Skeletal muscle cell (primary cell): ENCODE measurements around the gene TNK1.
A peak's percentile ranks its signal among the peaks of the same experiment; 100 is the strongest.
"Not testable (repeated sequence)": the region's sequence is repeated elsewhere in the genome, so short reads cannot be mapped to it uniquely, and the experiment has no call there.

ENCODE experiments used
- DNase-seq: peaks from one replicate; pipeline ENCODE4 v3.0.0-alpha.2; 2010; ENCODE audit warnings: low read depth
- H3K4me3 ChIP-seq: 2 replicates; pipeline ENCODE4 v1.5.1; 2011; ENCODE audit warnings: low read depth, mild to moderate bottlenecking, control low read depth, low read length, moderate library complexity

Gene TNK1

DNA sequence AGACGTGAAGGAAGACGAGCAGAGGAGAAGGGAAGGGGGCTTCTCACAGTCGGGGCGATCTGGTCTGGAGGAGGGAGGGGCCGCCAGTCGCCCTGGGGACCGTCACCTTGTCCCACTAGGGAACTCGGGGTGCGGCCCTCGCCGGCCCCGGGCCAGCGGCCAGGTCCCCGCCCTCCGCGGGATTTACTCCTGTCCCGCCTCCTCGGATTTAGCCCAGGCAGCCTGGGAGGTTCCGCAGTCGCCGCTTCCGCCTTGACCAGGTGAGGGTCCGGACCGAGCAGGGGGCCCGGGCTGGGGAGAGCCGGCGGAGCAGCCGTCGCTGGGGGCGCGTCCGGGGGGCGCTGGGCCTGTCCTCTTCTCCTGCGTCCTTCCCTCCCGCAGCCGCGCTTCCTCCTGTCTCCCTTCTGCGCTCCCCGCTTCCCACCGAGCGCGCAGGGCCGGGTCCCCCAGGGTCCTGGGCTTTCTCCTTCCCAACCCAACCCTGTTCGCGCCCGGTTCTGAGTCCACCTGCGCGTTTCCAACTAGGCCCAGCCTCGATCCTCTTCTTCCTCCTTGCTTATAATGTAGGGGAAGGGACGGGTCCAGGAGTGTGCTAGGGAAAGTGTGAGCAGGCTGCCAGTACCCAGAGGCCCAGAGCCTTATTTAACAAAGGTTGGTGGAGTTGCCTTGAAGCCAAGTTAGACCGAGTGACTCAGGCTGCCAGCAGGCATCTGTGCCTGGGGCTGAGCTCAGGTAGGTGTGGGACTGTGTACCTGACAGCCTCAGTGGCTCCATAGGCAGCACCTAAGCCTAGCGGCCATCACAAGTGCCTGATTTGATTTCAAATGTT lies at the start of gene TNK1:
Gene TNK1 (plus strand): TSS at position 235 of the 829 bp plus-strand sequence. CDS start 1,838 bp downstream, outside the sequence.
- H3K4me3 ChIP-seq = peak within 1 kb of the TSS; percentile 13
- no peak for DNase-seq

DNA sequence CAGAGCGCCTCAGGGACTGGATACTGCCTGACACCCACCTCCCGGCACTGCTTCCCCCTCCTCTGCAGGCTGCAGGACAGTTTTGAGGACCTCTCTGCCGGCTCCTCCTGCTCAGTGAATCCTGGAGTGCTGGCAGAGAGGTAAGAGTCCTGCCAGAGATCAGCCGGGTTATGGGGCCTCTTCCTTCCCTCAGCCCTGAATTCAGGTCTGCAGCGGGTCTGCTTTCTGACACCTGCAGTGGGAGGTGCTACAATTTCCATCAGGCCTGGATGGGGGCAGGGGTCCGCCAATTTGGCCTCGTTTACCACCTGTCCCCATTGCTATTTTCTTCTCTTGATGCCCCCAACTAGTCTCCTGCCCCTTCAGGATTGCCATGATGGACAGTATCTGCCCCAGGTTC lies 48.8 kb upstream of the TNK1 start:
- no peak overlapping the region for H3K4me3 ChIP-seq
- DNase-seq = no peak

DNA sequence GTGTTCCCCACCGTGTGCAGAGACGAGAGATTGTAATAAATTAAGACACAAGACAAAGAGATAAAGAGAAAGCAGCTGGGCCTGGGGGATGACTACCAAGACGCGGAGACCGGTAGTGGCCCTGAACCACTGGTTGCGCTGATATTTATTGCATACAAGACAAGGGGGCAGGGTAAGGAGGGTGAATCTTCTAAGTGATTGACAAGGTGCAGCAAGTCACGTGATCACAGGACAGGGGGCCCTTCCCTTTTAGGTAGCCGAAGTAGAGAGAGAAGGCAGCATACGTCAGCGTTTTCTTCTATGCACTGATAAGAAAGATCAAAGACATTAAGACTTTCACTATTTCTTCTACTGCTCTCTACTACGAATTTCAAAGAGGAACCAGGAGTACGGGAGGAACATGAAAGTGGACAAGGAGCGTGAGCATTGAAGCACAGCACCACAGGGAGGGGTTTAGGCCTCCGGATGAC lies 48.3 kb upstream of the TNK1 start:
- not testable (repeated sequence) for DNase-seq, H3K4me3 ChIP-seq

DNA sequence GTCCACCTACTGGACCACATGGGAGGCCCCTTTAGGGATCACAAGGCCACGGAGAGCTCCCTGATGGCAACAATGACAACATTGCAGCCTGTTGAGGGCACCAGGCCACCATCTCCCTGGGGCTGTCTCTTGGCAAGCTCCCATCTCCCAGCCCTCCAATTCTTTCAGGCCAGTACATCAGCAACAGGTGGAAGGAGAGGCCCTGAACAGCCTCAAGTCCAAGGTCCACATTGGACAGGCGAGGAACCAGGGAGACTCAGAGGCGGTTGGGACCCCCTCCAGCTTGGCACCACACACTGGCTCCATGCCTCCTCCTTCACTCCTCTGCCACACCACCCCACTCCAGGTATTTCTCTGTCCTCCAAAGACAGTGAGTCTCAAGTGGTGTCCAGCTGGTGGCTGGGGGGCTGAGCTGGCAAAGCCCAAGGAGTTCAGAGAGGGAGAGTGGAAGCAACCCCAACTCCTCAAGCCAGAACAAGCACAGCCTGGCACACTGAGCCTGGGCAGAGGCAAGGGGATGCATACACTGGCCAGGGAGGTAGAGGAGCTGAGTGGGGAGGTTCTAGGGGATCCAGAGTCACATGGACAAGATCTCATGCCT lies 45.9 kb upstream of the TNK1 start:
- no peak for DNase-seq
- no peak overlapping the region for H3K4me3 ChIP-seq

GRCh38 chr17:7335765-7336164 lies 45.1 kb upstream of the TNK1 start:
- DNase-seq = not testable (repeated sequence)

DNA sequence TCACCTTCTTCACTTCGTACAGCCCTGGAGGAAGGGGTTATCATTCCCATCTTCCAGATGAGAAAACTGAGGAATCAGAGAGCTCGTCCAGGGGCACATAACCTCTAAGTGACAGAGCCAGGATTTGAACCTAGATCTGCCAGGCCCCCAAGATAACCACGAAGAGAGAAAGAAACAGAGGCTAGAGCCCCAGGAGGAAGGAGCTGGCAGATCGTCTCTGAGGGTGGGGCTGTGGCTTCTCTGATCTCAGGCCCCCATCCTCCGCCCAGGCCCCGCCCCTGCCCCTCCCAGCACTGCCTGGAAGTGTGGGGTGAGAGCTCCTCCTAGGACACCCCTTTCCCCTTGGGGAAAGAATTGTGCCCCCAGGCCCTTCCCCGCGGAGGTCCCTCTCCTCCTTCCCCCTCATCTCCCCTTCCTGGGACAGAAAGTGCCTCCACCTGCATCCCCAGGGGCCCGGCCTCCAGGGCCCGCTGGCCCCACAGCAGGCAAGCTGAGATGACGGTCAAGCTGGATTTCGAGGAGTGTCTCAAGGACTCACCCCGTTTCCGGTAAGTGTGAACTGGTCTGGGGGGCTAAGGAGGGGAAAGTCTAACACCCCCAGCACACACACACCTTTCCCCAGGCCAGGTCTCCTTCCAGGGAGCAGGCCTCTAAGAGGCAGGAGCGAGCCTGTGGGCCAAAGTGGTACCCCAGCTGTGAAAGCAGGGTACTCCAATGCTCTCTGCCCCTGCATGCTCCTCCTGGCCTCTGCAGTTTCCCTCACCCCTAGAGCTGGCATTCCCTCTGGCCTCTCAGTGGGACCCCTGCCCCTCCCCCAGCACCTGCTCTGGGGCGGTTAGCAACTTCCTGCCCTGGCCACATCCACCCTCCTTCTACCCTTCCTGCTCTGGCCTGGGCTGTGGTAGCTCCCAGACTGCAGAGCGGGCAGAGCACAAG lies 44.4 kb upstream of the TNK1 start, which contains the start of gene ACAP1:
Gene ACAP1 (plus strand): TSS at position 290 of the 936 bp plus-strand sequence. CDS start 206 bp downstream, at position 496.
- no peak for DNase-seq
- no peak within 1 kb of the TSS for H3K4me3 ChIP-seq

More at GRCh38 chr17:7335765-7336164, 45.1 kb upstream of the TNK1 start:
- not testable (repeated sequence) for H3K4me3 ChIP-seq

- not testable (repeated sequence) for H3K4me3 ChIP-seq, DNase-seq
These were observed 43.3 kb upstream of the TNK1 start for GRCh38 chr17:7337600-7337999.

DNA sequence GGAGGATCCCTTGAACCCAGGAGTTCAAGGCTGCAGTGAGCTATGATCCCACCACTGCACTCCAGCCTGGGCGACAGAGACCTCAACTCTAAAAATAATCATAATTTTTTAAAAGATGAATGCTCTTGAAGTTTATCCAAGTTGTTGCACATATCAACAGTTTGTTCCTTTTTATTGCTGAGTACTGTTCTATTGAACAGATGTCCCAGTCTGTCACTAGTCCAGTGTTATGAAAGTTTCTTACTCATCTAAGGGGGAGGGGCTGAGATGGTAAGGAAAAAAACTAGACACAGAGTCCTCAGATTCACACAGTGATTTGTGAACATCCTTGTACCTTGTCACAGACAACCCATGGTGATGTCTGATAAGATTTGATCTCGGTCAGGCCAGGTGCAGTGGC lies 40.7 kb upstream of the TNK1 start:
- DNase-seq = no peak
- H3K4me3 ChIP-seq = no peak overlapping the region

- no peak for DNase-seq
- no peak overlapping the region for H3K4me3 ChIP-seq
These were observed 39.0 kb upstream of the TNK1 start for GRCh38 chr17:7341842-7342241.

DNA sequence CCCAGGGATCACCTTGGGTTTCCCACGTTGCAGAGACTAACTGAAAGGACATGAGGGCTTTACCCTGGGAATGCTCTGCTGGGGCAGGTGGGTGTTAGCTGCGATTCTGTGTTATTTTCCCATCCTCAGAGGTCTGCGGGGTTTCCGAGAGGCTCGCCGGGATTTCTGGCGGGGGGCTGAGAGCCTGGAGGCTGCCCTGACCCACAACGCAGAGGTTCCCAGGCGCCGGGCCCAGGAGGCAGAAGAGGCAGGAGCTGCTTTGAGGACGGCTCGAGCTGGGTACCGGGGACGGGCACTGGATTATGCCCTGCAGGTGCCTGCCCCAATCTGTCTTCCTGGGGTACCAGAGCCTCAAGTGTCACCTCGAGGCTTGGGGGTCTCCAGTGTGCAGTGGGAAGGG lies 37.6 kb upstream of the TNK1 start:
- no peak overlapping the region for H3K4me3 ChIP-seq
- DNase-seq = no peak

- H3K4me3 ChIP-seq = no peak overlapping the region
- no peak for DNase-seq
These were observed 33.9 kb upstream of the TNK1 start for GRCh38 chr17:7346761-7347614.

GRCh38 chr17:7347630-7348477 lies 33.0 kb upstream of the TNK1 start:
- DNase-seq = no peak

DNA sequence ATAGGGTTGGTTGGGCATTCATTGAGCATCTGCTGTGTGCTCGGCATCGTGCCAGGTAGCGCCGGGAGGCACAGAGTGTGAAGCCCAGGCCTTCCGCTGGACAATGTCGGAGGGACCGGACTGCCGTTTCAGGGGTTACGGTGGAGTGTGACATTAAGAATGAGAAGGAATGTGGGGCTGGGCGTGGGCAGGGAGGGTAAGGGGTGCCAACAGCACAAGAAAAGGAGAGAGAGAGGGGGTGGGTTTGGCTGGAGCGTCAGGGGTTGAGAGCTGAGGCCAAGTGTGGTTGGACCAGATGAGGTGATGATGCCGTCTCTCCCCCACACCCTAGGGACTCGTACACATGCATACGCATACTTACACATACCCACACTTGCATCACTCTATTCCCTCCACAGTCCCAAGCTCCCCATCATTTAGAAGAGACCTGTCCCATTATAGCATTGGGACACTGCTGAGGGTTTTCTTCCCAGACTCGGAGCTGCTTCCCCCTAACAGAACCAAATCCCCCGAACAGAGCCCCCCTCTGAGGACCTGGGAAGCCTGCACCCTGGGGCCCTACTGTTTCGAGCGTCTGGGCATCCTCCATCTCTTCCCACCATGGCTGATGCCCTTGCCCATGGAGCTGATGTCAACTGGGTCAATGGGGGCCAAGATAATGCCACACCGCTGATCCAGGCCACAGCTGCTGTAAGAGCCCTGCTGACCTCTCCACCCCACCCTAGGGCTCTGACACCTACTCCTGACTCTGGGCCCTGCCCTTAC lies 32.2 kb upstream of the TNK1 start:
- no peak for DNase-seq
- no peak overlapping the region for H3K4me3 ChIP-seq

More at GRCh38 chr17:7347630-7348477, 33.0 kb upstream of the TNK1 start:
- no peak overlapping the region for H3K4me3 ChIP-seq

DNA sequence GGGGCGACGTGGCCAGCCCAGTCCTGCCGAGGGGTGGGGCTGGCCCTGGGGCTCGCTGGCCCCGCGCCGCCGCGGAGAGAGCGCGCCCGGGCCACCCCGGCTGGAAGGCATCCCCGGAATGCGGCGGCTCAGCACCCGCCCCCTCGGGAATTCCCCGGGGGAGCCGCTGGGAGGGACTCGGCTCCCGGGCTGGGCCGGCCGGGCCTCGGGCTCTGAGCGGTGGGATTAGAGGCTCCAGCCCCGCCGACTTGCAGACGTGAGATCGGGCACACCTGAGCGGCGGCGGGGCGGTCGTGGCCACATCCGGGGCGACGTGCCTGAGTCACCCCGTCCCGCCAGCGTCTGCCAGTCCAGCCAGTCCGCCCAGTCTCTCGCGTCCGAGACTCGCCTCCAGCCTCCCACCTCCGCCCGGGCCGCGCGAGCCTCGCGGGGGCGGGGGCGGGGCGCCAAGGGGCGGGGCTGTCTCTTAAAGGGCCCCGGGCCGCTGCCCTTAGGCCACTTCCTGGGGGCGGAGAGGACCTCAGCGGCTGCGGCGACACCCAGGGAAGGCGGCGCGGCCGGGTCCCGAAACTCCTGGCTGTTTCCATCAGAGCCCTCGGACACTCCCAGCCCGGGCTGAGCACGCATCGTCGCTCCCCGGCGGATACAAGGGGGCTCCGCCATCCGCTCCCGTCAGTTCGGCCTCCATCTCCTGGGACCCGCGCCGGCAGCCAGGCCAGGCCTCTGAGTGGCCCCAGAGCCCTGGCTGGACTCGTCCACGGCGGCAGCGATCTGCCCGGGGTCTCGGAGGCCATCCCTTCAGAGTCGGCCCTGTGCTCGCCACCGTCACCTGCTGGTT lies 29.0 kb upstream of the TNK1 start, which contains the start of gene KCTD11:
Gene KCTD11 (plus strand): TSS at position 498 of the 838 bp plus-strand sequence.
- peak; percentile 72 for DNase-seq
- peak within 1 kb of the TSS; percentile 96 for H3K4me3 ChIP-seq

DNA sequence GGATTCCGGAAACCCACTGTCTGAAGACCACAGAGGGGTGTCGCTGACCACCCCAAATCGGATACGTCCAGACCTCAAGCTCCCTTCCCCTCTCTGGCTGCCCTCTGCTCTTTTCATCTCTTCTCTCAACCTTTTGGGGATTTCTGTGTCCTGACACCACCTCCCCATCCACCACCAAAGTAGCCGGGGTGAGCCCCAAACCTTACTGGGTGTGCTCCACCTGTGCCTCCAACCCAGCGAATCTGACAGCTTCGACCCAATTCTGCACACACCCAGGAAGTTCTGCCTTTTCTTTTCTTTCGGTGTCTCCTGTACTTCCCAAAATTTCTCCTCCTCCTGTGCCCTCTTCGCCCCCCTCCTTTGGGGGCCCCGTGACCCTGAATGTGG lies 28.4 kb upstream of the TNK1 start:
- peak overlapping the region; percentile 96 for H3K4me3 ChIP-seq
- no peak for DNase-seq

- peak overlapping the region; percentile 96 for H3K4me3 ChIP-seq
- no peak for DNase-seq
These were observed 27.8 kb upstream of the TNK1 start for GRCh38 chr17:7352910-7353635.
